A673 (cell line): Measurements from ENCODE around the gene TMEM42.

Experiments
- EZH2 ChIP-seq: fragments of 200-600 bp; sonication (generic); IDR thresholded peaks from 2 replicates; pipeline ENCODE4 v1.6.1; 2017; ENCODE audit warnings: borderline replicate concordance, low read depth, mild to moderate bottlenecking, mixed read lengths, antibody characterized with exemption, low read length; ENCODE audit not compliant: poor library complexity, severe bottlenecking
- TF ChIP-seq, protein P1 (sequence below): fragments of 300-800, 200-600 bp; sonication (generic); conservative IDR thresholded peaks from 2 replicates; pipeline ENCODE4 v1.5.1; 2017; ENCODE audit warnings: low read depth, mild to moderate bottlenecking, antibody characterized with exemption, low read length, moderate library complexity, mixed read lengths

DNA sequence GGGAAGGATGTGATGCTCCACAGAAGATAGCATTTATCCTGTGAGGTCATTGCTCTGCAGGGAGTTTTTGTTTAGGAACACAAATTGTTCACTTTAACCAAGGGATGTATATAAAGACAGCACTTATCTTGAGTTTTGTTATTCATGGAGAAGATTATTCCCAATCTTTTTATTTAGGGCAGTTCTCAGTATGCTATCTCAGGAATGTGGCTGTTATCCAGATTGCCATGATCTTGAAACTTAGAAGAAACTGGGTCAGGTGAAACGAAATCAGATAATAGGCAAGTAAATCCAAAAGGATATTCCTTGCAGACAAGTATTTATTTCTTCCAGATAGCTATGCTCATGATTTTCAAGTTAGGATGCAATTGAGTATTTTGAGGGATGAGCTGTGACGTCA lies 19.3 kb upstream of the TMEM42 start:
- TF ChIP-seq, protein P1, sequence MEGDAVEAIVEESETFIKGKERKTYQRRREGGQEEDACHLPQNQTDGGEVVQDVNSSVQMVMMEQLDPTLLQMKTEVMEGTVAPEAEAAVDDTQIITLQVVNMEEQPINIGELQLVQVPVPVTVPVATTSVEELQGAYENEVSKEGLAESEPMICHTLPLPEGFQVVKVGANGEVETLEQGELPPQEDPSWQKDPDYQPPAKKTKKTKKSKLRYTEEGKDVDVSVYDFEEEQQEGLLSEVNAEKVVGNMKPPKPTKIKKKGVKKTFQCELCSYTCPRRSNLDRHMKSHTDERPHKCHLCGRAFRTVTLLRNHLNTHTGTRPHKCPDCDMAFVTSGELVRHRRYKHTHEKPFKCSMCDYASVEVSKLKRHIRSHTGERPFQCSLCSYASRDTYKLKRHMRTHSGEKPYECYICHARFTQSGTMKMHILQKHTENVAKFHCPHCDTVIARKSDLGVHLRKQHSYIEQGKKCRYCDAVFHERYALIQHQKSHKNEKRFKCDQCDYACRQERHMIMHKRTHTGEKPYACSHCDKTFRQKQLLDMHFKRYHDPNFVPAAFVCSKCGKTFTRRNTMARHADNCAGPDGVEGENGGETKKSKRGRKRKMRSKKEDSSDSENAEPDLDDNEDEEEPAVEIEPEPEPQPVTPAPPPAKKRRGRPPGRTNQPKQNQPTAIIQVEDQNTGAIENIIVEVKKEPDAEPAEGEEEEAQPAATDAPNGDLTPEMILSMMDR: no peak
- TF ChIP-seq EZH2: no peak
